HL-60 (cell line): ENCODE data around the gene ATP2B2.

Source experiments
- GABPA ChIP-seq: IDR thresholded peaks from 2 replicates; pipeline ENCODE4 v1.6.1; 2012; ENCODE audit warnings: low read depth
- TF ChIP-seq, protein P1 (sequence below): IDR thresholded peaks from one replicate; pipeline ENCODE4 v1.5.1; 2011; ENCODE audit warnings: low read length, control low read depth, inconsistent platforms; ENCODE audit not compliant: insufficient read depth

DNA sequence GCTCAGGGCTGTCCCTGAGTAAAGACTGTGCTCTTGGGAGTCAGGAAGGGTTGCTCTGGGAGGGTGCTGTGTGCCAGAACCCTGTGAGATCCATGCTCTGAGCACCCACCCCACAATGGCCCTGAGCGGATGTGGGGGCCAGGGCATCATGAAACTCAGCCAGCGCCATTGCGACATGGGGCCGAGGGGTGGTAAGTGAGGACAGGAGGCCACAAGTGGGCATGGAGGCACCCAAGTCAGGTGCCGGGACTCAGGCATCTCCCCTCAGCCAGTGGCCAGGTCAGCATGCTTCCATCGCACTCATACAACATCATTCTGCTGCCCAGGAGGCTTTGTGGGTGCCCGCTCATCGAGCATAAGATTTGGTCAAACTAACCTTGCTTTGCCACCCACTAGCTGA is 19.6 kb downstream of the ATP2B2 start:
- no peak for TF ChIP-seq GABPA
- TF ChIP-seq, protein P1, sequence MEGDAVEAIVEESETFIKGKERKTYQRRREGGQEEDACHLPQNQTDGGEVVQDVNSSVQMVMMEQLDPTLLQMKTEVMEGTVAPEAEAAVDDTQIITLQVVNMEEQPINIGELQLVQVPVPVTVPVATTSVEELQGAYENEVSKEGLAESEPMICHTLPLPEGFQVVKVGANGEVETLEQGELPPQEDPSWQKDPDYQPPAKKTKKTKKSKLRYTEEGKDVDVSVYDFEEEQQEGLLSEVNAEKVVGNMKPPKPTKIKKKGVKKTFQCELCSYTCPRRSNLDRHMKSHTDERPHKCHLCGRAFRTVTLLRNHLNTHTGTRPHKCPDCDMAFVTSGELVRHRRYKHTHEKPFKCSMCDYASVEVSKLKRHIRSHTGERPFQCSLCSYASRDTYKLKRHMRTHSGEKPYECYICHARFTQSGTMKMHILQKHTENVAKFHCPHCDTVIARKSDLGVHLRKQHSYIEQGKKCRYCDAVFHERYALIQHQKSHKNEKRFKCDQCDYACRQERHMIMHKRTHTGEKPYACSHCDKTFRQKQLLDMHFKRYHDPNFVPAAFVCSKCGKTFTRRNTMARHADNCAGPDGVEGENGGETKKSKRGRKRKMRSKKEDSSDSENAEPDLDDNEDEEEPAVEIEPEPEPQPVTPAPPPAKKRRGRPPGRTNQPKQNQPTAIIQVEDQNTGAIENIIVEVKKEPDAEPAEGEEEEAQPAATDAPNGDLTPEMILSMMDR = no peak
